HFFc6 (cell line): Measurements from ENCODE around the gene CLNK. TPM values are rescaled to one million over a fixed set of nuclear protein-coding genes. Genes with fewer than 3 reads are reported as not detected.

Experiments used
- DNase-seq: peaks from one replicate; pipeline ENCODE4 v3.0.0-alpha.2; 2018
- H3K27ac Mint-ChIP-seq: 2 replicates; pipeline ENCODE4 v1.8.0; 2020; ENCODE audit warnings: mild to moderate bottlenecking, mixed read lengths
- H3K27me3 Mint-ChIP-seq: 2 replicates; pipeline ENCODE4 v1.8.0; 2021; ENCODE audit warnings: mild to moderate bottlenecking, moderate library complexity, mixed read lengths; ENCODE audit not compliant: insufficient read depth
- H3K36me3 Mint-ChIP-seq: 2 replicates; pipeline ENCODE4 v1.8.0; 2021; ENCODE audit warnings: low read depth, mixed read lengths
- H3K4me1 Mint-ChIP-seq: 2 replicates; pipeline ENCODE4 v1.8.0; 2020; ENCODE audit warnings: low read depth, mixed read lengths
- H3K4me3 Mint-ChIP-seq: 2 replicates; pipeline ENCODE4 v1.8.0; 2020; ENCODE audit warnings: mild to moderate bottlenecking, moderate library complexity, mixed read lengths
- H3K9me3 Mint-ChIP-seq: 2 replicates; pipeline ENCODE4 v1.8.0; 2020; ENCODE audit warnings: mild to moderate bottlenecking, mixed read lengths
- CTCF ChIP-seq: fragments of 200-600 bp; sonication (generic); IDR thresholded peaks from 2 replicates; pipeline ENCODE4 v1.5.0; 2021; ENCODE audit warnings: antibody characterized with exemption, mild to moderate bottlenecking
- total RNA-seq, 6 experiments: library from RNA; stranded (reverse); fragmentation: NEBNext Ultra II Directional; extraction: Animal tissue kit (Norgen Biotek cat#: 25700); gene quantifications; 2 replicates in 1 of 6; 3 replicates in 5 of 6; pipeline ENCODE4 v1.2.3, GENCODE V29; 2021

CLNK gene
- total RNA-seq, 6 experiments from 2014 or later = not detected

- Mint-ChIP-seq H3K27ac (no peak overlapping the region), H3K9me3 (no peaks in the 10 kb centered on the region), H3K4me1 (peaks cover 11% of the 10 kb centered on the region), H3K36me3 (no peaks in the 10 kb centered on the region), H3K4me3 (no peak overlapping the region), H3K27me3 (peaks cover 22% of the 10 kb centered on the region)
- no peak for DNase-seq
- TF ChIP-seq CTCF = no peak
Observed at GRCh38 chr4:10667701-10668326, 16.8 kb downstream of the CLNK start.

- peaks cover 22% of the 10 kb centered on the region for H3K27me3 Mint-ChIP-seq
- DNase-seq = no peak
- peaks cover 11% of the 10 kb centered on the region for H3K4me1 Mint-ChIP-seq
- H3K36me3 Mint-ChIP-seq = no peaks in the 10 kb centered on the region
- H3K4me3 Mint-ChIP-seq = no peak overlapping the region
- no peak for TF ChIP-seq CTCF
- H3K9me3 Mint-ChIP-seq = no peaks in the 10 kb centered on the region
- no peak overlapping the region for H3K27ac Mint-ChIP-seq
Observed at GRCh38 chr4:10666616-10667015, 18.0 kb downstream of the CLNK start.

GRCh38 chr4:10664408-10664807 lies 20.2 kb downstream of the CLNK start:
- peak; percentile 76 for DNase-seq
- Mint-ChIP-seq H3K36me3 (no peaks in the 10 kb centered on the region), H3K9me3 (no peaks in the 10 kb centered on the region), H3K27me3 (peaks cover 32% of the 10 kb centered on the region), H3K27ac (no peak overlapping the region), H3K4me3 (no peak overlapping the region), H3K4me1 (peaks cover 11% of the 10 kb centered on the region)
- no peak for TF ChIP-seq CTCF

GRCh38 chr4:10662937-10663336 lies 21.6 kb downstream of the CLNK start:
- peaks cover 27% of the 10 kb centered on the region for H3K27me3 Mint-ChIP-seq
- TF ChIP-seq CTCF = no peak
- DNase-seq = no peak
- no peak overlapping the region for H3K4me3 Mint-ChIP-seq
- no peak overlapping the region for H3K27ac Mint-ChIP-seq
- no peaks in the 10 kb centered on the region for H3K36me3 Mint-ChIP-seq
- H3K4me1 Mint-ChIP-seq = peaks cover 13% of the 10 kb centered on the region
- H3K9me3 Mint-ChIP-seq = no peaks in the 10 kb centered on the region

- H3K36me3 Mint-ChIP-seq = no peaks in the 10 kb centered on the region
- no peaks in the 10 kb centered on the region for H3K9me3 Mint-ChIP-seq
- peaks cover 20% of the 10 kb centered on the region for H3K27me3 Mint-ChIP-seq
- no peak overlapping the region for H3K4me3 Mint-ChIP-seq
- no peak for TF ChIP-seq CTCF
- DNase-seq = no peak
- H3K27ac Mint-ChIP-seq = no peak overlapping the region
- peaks cover 32% of the 10 kb centered on the region for H3K4me1 Mint-ChIP-seq
Observed at GRCh38 chr4:10661047-10661446, 23.5 kb downstream of the CLNK start.
